Muscle layer of duodenum (tissue), 2 donors: Measurements from ENCODE around the gene ANKRD6.
A peak's percentile ranks its signal among the peaks of the same experiment; 100 is the strongest.
"Not testable (repeated sequence)": the region's sequence is repeated elsewhere in the genome, so short reads cannot be mapped to it uniquely, and the experiment has no call there.

Experiments used
- H3K27ac ChIP-seq: one replicate; pipeline ENCODE4 v1.7.0; 2013; ENCODE audit warnings: mild to moderate bottlenecking, low read length
- H3K27me3 ChIP-seq: one replicate; pipeline ENCODE4 v1.7.0; 2013; ENCODE audit warnings: low read depth, mild to moderate bottlenecking, control low read depth, low read length
- H3K36me3 ChIP-seq, 2 donors: one replicate each; pipeline ENCODE4 v1.7.0; 2013; ENCODE audit warnings: low read length in 2 of 2, control low read depth in 1 of 2, mild to moderate bottlenecking in 1 of 2; ENCODE audit not compliant: insufficient read depth in 2 of 2, control insufficient read depth in 1 of 2
- H3K4me1 ChIP-seq, 2 donors: one replicate each; pipeline ENCODE4 v1.7.0; 2013; ENCODE audit warnings: low read length in 2 of 2, mild to moderate bottlenecking in 2 of 2, control low read depth in 1 of 2, moderate library complexity in 1 of 2; ENCODE audit not compliant: insufficient read depth in 2 of 2, control insufficient read depth in 1 of 2
- H3K4me3 ChIP-seq, 2 donors: one replicate each; pipeline ENCODE4 v1.7.0; 2013; ENCODE audit warnings: low read length in 2 of 2, low read depth in 1 of 2, mild to moderate bottlenecking in 1 of 2
- H3K9me3 ChIP-seq, 2 donors: one replicate each; pipeline ENCODE4 v1.7.0; 2013; ENCODE audit warnings: low read length in 2 of 2, control low read depth in 1 of 2, mild to moderate bottlenecking in 1 of 2; ENCODE audit not compliant: control insufficient read depth in 1 of 2
- donor health status: healthy.

ANKRD6 gene

GRCh38 chr6:89638320-89639195 is 205.6 kb downstream of the ANKRD6 start, which contains the start of gene LYRM2:
Gene LYRM2, minus strand, starts transcription at chr6:89638747. Its CDS starts 31 bp downstream, at chr6:89638716.
- H3K4me3 ChIP-seq: peak within 1 kb of the TSS; percentile 70 to 73
- peak within 1 kb of the TSS; percentile 89 for H3K27ac ChIP-seq
- no peaks in the 10 kb centered on the region for H3K27me3 ChIP-seq

GRCh38 chr6:89640804-89641203 is 207.9 kb downstream of the ANKRD6 start:
- peaks cover 14 to 25% of the 10 kb centered on the region in 2 donors for H3K36me3 ChIP-seq
- no peak overlapping the region for H3K27ac ChIP-seq
- H3K4me3 ChIP-seq: no peak overlapping the region
- no peaks in the 10 kb centered on the region for H3K27me3 ChIP-seq
- no peaks in the 10 kb centered on the region for H3K9me3 ChIP-seq
- H3K4me1 ChIP-seq: peaks cover 0 to 10% of the 10 kb centered on the region in 2 donors

More at GRCh38 chr6:89638320-89639195, 205.6 kb downstream of the ANKRD6 start, which contains the start of gene LYRM2:
- Histone ChIP-seq H3K9me3 (no peaks in the 10 kb centered on the region), H3K4me1 (peaks cover 0 to 10% of the 10 kb centered on the region in 2 donors), H3K36me3 (peaks cover 0 to 11% of the 10 kb centered on the region in 2 donors)

- peaks cover 0 to 10% of the 10 kb centered on the region in 2 donors for H3K4me1 ChIP-seq
- H3K4me3 ChIP-seq, H3K9me3 ChIP-seq, H3K27ac ChIP-seq, H3K27me3 ChIP-seq: not testable (repeated sequence)
- peaks cover 22 to 26% of the 10 kb centered on the region in 2 donors for H3K36me3 ChIP-seq
Measured at GRCh38 chr6:89641581-89641980, 208.6 kb downstream of the ANKRD6 start.

GRCh38 chr6:89642956-89643355 is 210.0 kb downstream of the ANKRD6 start:
- H3K27ac ChIP-seq: no peak overlapping the region
- no peaks in the 10 kb centered on the region for H3K27me3 ChIP-seq
- peaks cover 30 to 38% of the 10 kb centered on the region in 2 donors for H3K36me3 ChIP-seq
- peaks cover 0 to 7% of the 10 kb centered on the region in 2 donors for H3K4me1 ChIP-seq
- H3K4me3 ChIP-seq: no peak overlapping the region
- no peaks in the 10 kb centered on the region for H3K9me3 ChIP-seq

GRCh38 chr6:89643406-89643805 is 210.5 kb downstream of the ANKRD6 start:
- Histone ChIP-seq H3K36me3 (peaks cover 32 to 42% of the 10 kb centered on the region in 2 donors), H3K27me3 (no peaks in the 10 kb centered on the region), H3K4me1 (peaks cover 0 to 7% of the 10 kb centered on the region in 2 donors), H3K4me3 (no peak overlapping the region), H3K9me3 (no peaks in the 10 kb centered on the region), H3K27ac (no peak overlapping the region)

GRCh38 chr6:89644864-89645263 is 211.9 kb downstream of the ANKRD6 start:
- H3K9me3 ChIP-seq: no peaks in the 10 kb centered on the region
- no peak overlapping the region for H3K27ac ChIP-seq
- H3K4me3 ChIP-seq: no peak overlapping the region
- no peaks in the 10 kb centered on the region for H3K27me3 ChIP-seq
- H3K4me1 ChIP-seq: no peaks in the 10 kb centered on the region
- peaks cover 35 to 47% of the 10 kb centered on the region in 2 donors for H3K36me3 ChIP-seq

GRCh38 chr6:89649682-89650081 is 216.7 kb downstream of the ANKRD6 start:
- H3K27ac ChIP-seq: no peak overlapping the region
- peaks cover 46 to 75% of the 10 kb centered on the region in 2 donors for H3K36me3 ChIP-seq

GRCh38 chr6:89650579-89650978 is 217.6 kb downstream of the ANKRD6 start:
- no peak overlapping the region for H3K4me3 ChIP-seq
- H3K27ac ChIP-seq: no peak overlapping the region
- H3K27me3 ChIP-seq: no peaks in the 10 kb centered on the region
- H3K4me1 ChIP-seq: no peaks in the 10 kb centered on the region
- no peaks in the 10 kb centered on the region for H3K9me3 ChIP-seq
- peaks cover 47 to 72% of the 10 kb centered on the region in 2 donors for H3K36me3 ChIP-seq

More at GRCh38 chr6:89649682-89650081, 216.7 kb downstream of the ANKRD6 start:
- no peaks in the 10 kb centered on the region for H3K9me3 ChIP-seq
- no peaks in the 10 kb centered on the region for H3K27me3 ChIP-seq
- H3K4me3 ChIP-seq: no peak overlapping the region
- H3K4me1 ChIP-seq: no peaks in the 10 kb centered on the region

- H3K4me1 ChIP-seq: no peaks in the 10 kb centered on the region
- H3K27ac ChIP-seq: no peak overlapping the region
- peaks cover 52 to 77% of the 10 kb centered on the region in 2 donors for H3K36me3 ChIP-seq
- no peaks in the 10 kb centered on the region for H3K27me3 ChIP-seq
- no peak overlapping the region for H3K4me3 ChIP-seq
- H3K9me3 ChIP-seq: no peaks in the 10 kb centered on the region
Measured at GRCh38 chr6:89655122-89655521, 222.2 kb downstream of the ANKRD6 start.

GRCh38 chr6:89657445-89658158 is 224.7 kb downstream of the ANKRD6 start:
- Histone ChIP-seq H3K27ac (no peak overlapping the region), H3K27me3 (no peaks in the 10 kb centered on the region), H3K36me3 (peaks cover 60 to 79% of the 10 kb centered on the region in 2 donors), H3K4me1 (no peaks in the 10 kb centered on the region), H3K4me3 (no peak overlapping the region), H3K9me3 (no peaks in the 10 kb centered on the region)

- H3K4me3 ChIP-seq: no peak overlapping the region
- H3K27ac ChIP-seq: no peak overlapping the region
- H3K9me3 ChIP-seq: no peaks in the 10 kb centered on the region
- peaks cover 59 to 76% of the 10 kb centered on the region in 2 donors for H3K36me3 ChIP-seq
- H3K27me3 ChIP-seq: no peaks in the 10 kb centered on the region
- H3K4me1 ChIP-seq: no peaks in the 10 kb centered on the region
Measured at GRCh38 chr6:89660981-89661380, 228.0 kb downstream of the ANKRD6 start.
